Uterus (tissue), 4 donors: ENCODE data around the gene SMARCA2. TPM values are rescaled to one million over a fixed set of nuclear protein-coding genes. Genes with fewer than 3 reads are reported as not detected.

Source experiments
- DNase-seq, 2 donors: peaks; one replicate each; pipeline ENCODE4 v3.0.0-alpha.2; 2019 to 2020
- H3K27ac ChIP-seq, 2 donors: fragments of 200-600 bp; sonication (generic); 1 replicate in 1 of 2; 2 replicates in 1 of 2; pipeline ENCODE4 v1.5.1; 2016 to 2018
- H3K27me3 ChIP-seq, 2 donors: fragments of 200-600 bp; sonication (generic); one replicate each; pipeline ENCODE4 v1.5.1; 2018 to 2019; ENCODE audit warnings: control low read depth in 1 of 2
- H3K36me3 ChIP-seq, 2 donors: fragments of 200-600 bp; sonication (generic); one replicate each; pipeline ENCODE4 v1.5.1; 2019; ENCODE audit warnings: control low read depth in 1 of 2
- H3K4me1 ChIP-seq, 2 donors: fragments of 200-600 bp; sonication (generic); one replicate each; pipeline ENCODE4 v1.5.1; 2018 to 2019; ENCODE audit warnings: control low read depth in 1 of 2
- H3K4me3 ChIP-seq, 2 donors: fragments of 200-600 bp; sonication (generic); 1 replicate in 1 of 2; 2 replicates in 1 of 2; pipeline ENCODE4 v1.5.1; 2018 to 2019; ENCODE audit warnings: mild to moderate bottlenecking in 1 of 2
- H3K9me3 ChIP-seq, 2 donors: fragments of 200-600 bp; sonication (generic); one replicate each; pipeline ENCODE4 v1.5.1; 2019; ENCODE audit warnings: control low read depth in 1 of 2
- POLR2A ChIP-seq, 2 donors: fragments of 450-650 bp; IDR thresholded peaks; one replicate each; pipeline ENCODE4 v1.6.1; 2016; ENCODE audit warnings: antibody characterized with exemption in 2 of 2, mild to moderate bottlenecking in 1 of 2, moderate library complexity in 1 of 2
- intact Hi-C: fragments of 100-400 bp; cut with DNase I; formaldehyde crosslinking; loops from one replicate; pipeline ENCODE4 v1.15.1; 2023; ENCODE audit warnings: low total_unique reads
- total RNA-seq, 4 donors: library from RNA; depleted of rRNA in 3 of 4; stranded (reverse); fragments of >200 nt in 3 of 4; gene quantifications; one replicate each; pipeline versions ENCODE4 v1.1.0 to v1.2.4, GENCODE V29; 2014 to 2023
- TF ChIP-seq, protein P1 (sequence below), 4 experiments: fragments of 200-600 bp in 2 of 4; fragments of 450-650 bp in 2 of 4; sonication (generic) in 2 of 4; IDR thresholded peaks; one replicate each; pipeline ENCODE4 v1.5.1; 2016 to 2019; ENCODE audit warnings: antibody characterized with exemption in 4 of 4, mild to moderate bottlenecking in 2 of 4, moderate library complexity in 1 of 4
- donor health status: DM: yes; HTN: yes; CAD: no.

The SMARCA2 gene
- total RNA-seq, 4 donors from 2014 or later: 51.7 to 251 (median 214) TPM

DNA sequence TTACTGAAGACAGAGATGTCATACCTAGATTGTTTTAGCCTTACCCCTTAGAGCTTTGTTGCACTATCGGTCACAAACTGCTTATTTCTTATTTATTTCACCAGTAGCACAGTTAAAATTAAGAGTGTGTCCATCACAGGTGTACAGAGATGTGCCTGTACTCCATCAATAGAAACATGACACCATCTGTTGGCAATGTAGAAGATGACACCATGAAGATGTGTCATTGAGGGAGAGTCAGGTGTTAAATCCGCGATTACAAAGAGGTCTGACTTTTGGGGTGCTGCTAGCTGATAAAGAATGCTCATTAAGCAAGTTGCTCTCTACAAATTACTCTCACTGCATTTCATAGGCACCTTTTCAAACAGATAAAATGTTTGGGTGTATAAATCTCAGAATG, 164.4 kb downstream of the SMARCA2 start:
- Histone ChIP-seq H3K4me1 (no peaks in the 10 kb centered on the region), H3K9me3 (no peaks in the 10 kb centered on the region), H3K27me3 (no peaks in the 10 kb centered on the region), H3K27ac (no peak overlapping the region), H3K36me3 (no peaks in the 10 kb centered on the region), H3K4me3 (no peak overlapping the region)
- intact Hi-C loops: no loop called here
- no peak for DNase-seq
- TF ChIP-seq, protein P1, sequence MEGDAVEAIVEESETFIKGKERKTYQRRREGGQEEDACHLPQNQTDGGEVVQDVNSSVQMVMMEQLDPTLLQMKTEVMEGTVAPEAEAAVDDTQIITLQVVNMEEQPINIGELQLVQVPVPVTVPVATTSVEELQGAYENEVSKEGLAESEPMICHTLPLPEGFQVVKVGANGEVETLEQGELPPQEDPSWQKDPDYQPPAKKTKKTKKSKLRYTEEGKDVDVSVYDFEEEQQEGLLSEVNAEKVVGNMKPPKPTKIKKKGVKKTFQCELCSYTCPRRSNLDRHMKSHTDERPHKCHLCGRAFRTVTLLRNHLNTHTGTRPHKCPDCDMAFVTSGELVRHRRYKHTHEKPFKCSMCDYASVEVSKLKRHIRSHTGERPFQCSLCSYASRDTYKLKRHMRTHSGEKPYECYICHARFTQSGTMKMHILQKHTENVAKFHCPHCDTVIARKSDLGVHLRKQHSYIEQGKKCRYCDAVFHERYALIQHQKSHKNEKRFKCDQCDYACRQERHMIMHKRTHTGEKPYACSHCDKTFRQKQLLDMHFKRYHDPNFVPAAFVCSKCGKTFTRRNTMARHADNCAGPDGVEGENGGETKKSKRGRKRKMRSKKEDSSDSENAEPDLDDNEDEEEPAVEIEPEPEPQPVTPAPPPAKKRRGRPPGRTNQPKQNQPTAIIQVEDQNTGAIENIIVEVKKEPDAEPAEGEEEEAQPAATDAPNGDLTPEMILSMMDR (IDR thresholded peaks at IDR 0.05): no peak
- TF ChIP-seq POLR2A (IDR thresholded peaks at IDR 0.05): no peak

DNA sequence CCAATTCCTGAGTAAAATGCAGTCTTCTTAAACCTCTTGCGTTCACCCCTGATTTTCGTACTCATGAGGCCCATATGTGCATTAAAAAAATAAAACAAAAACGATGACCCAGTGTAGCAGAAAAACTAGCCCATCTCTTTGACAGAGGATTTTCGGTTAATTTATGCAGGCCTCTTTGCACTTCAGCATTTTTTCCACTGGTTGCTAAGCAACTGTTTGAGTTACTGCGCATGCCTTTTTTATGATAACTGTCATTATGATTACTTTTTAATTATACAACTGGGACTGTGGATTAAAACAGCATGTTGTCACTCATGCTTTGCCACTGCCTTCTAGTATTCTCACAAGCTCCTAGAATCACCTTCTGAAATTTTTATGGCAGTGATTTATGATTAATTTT, 165.0 kb downstream of the SMARCA2 start:
- Histone ChIP-seq H3K27ac (no peak overlapping the region), H3K36me3 (no peaks in the 10 kb centered on the region), H3K9me3 (no peaks in the 10 kb centered on the region), H3K4me3 (no peak overlapping the region), H3K4me1 (no peaks in the 10 kb centered on the region), H3K27me3 (no peaks in the 10 kb centered on the region)
- TF ChIP-seq, protein P1 (IDR thresholded peaks at IDR 0.05): no peak
- no peak for DNase-seq
- intact Hi-C loops: no loop called here

DNA sequence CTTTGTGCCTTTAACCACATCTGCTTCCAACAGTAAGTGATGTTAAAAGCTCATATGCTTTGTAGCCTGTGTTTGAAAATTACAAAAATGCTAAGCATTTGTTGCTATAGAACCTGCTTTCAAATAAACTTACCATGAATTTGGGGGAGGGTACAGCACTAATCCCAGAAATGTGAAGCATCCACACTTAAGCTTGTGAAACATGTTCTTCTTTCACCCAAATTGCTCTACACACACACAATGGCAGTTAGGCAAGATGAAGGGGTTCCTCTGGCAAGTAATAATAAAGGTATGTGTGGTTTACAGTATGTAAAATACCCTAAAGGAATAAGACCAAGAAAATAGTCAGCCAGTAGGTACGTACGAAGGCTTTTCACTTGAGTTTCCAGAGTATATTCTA, 165.6 kb downstream of the SMARCA2 start:
- no peaks in the 10 kb centered on the region for H3K27me3 ChIP-seq
- no peak overlapping the region for H3K27ac ChIP-seq
- intact Hi-C loops: no loop called here
- H3K9me3 ChIP-seq: no peaks in the 10 kb centered on the region
- no peaks in the 10 kb centered on the region for H3K4me1 ChIP-seq
- no peak overlapping the region for H3K4me3 ChIP-seq
- H3K36me3 ChIP-seq: no peaks in the 10 kb centered on the region
- no peak for DNase-seq
- no peak for TF ChIP-seq POLR2A (IDR thresholded peaks at IDR 0.05)
- TF ChIP-seq, protein P1 (IDR thresholded peaks at IDR 0.05): no peak

DNA sequence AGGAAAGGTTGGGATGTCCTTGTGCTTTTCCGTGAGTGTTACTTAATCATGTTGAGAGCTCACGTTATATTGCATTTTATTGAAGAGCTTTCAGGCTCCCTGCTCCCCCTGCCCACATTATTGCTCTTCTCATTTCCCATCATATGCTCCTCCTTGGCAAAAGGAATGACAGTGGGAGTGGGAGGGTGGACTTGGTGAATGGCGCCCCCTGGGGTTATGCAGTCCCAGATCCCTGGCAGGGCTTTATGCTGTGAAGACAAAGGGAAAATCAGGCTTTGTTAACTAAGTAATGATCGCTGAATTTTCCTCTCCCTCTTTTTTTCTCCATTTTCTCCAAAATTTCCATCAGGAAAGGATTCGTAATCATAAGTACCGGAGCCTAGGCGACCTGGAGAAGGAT, 166.6 kb downstream of the SMARCA2 start:
- Histone ChIP-seq H3K36me3 (no peaks in the 10 kb centered on the region), H3K27ac (no peak overlapping the region), H3K27me3 (no peaks in the 10 kb centered on the region), H3K9me3 (no peaks in the 10 kb centered on the region), H3K4me3 (no peak overlapping the region), H3K4me1 (no peaks in the 10 kb centered on the region)
- no peak for TF ChIP-seq POLR2A (IDR thresholded peaks at IDR 0.05)
- TF ChIP-seq, protein P1 (IDR thresholded peaks at IDR 0.05): peak in 2 of 4 experiments; percentile 12 to 22
- DNase-seq: no peak
- intact Hi-C loops: no loop called here

DNA sequence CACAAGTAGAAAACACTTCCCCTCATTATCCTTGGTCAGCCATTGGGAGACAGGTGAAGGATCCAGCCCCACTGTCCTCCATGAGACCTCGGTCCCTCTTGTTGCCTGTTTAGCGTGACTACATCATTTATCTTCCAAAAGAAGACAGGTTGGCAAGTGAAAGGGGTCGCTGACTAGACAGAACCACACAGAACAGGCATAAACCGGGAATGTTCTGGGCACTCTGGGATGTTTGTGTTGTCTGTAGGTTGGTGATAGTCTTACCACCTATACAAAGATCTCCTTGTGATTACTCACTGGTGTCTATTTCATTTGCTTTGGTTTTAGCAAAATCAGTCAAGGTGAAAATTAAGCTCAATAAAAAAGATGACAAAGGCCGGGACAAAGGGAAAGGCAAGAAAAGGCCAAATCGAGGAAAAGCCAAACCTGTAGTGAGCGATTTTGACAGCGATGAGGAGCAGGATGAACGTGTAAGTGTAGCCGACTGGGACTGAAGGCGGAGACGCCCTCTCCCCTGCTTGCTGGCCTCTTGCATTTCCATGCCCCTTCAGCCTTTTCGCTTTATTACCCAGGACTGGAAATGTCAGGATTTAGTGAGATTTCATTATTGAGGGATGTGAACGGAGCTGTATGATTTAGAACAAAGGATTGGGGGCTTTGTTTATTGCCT, 175.9 kb downstream of the SMARCA2 start:
- no peak for DNase-seq
- Histone ChIP-seq H3K27ac (no peak overlapping the region), H3K4me3 (no peak overlapping the region), H3K4me1 (no peaks in the 10 kb centered on the region), H3K36me3 (no peaks in the 10 kb centered on the region), H3K9me3 (no peaks in the 10 kb centered on the region), H3K27me3 (no peaks in the 10 kb centered on the region)
- TF ChIP-seq, protein P1 (IDR thresholded peaks at IDR 0.05): no peak
- TF ChIP-seq POLR2A (IDR thresholded peaks at IDR 0.05): no peak
- intact Hi-C loops: no loop called here
